PFSK-1 (cell line): Measurements from ENCODE around the gene SELENOV.

Experiments
- FOXP2 ChIP-seq: optimal IDR thresholded peaks from 2 replicates; pipeline ENCODE3; 2011; ENCODE audit warnings: borderline replicate concordance, control low read depth, inconsistent platforms; ENCODE audit not compliant: insufficient read depth; ENCODE audit errors: extremely low read length, extremely low read depth
- POLR2AphosphoS5 ChIP-seq: IDR thresholded peaks from 2 replicates; pipeline ENCODE4 v1.6.1; 2012; ENCODE audit warnings: low read depth, mild to moderate bottlenecking, control low read depth, low read length, moderate library complexity
- REST ChIP-seq, 2 experiments: IDR thresholded peaks; 2 replicates each; pipeline versions ENCODE4 v1.6.1 to v1.8.0; 2011 to 2012; ENCODE audit warnings: low read depth in 2 of 2, low read length in 2 of 2, control low read depth in 1 of 2, inconsistent platforms in 1 of 2, mild to moderate bottlenecking in 1 of 2, moderate library complexity in 1 of 2; ENCODE audit not compliant: insufficient read depth in 1 of 2
- SIN3A ChIP-seq: IDR thresholded peaks from 2 replicates; pipeline ENCODE4 v1.6.1; 2012; ENCODE audit warnings: mild to moderate bottlenecking, low read length, moderate library complexity, borderline replicate concordance; ENCODE audit not compliant: insufficient read depth
- TAF1 ChIP-seq: IDR thresholded peaks from 2 replicates; pipeline ENCODE4 v1.6.1; 2012; ENCODE audit warnings: low read length, control low read depth, borderline replicate concordance; ENCODE audit not compliant: insufficient read depth

The SELENOV gene

DNA sequence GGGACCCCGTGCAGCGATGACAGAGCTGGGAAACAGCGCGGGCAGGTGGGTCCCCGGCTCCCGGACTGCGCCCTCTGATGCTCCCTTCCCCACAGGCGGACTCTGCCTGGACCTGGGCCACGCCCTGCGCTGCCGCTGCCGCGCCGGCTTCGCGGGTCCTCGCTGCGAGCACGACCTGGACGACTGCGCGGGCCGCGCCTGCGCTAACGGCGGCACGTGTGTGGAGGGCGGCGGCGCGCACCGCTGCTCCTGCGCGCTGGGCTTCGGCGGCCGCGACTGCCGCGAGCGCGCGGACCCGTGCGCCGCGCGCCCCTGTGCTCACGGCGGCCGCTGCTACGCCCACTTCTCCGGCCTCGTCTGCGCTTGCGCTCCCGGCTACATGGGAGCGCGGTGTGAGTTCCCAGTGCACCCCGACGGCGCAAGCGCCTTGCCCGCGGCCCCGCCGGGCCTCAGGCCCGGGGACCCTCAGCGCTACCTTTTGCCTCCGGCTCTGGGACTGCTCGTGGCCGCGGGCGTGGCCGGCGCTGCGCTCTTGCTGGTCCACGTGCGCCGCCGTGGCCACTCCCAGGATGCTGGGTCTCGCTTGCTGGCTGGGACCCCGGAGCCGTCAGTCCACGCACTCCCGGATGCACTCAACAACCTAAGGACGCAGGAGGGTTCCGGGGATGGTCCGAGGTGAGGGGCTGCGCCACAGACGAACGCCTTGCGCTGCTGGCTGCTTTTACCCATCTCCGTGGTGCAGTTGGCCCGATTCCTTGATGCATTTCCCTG is 7.8 kb upstream of the SELENOV start:
- TF ChIP-seq FOXP2 (peak; percentile 32), SIN3A (0 out of 2 replicates have a peak, but pooled peaks have one; percentile 53), REST (IDR thresholded peaks at IDR 0.05; ENCODE audit: insufficient read depth in 1 of 2, low read depth in 2 of 2, low read length in 2 of 2) (no peak), TAF1 (0 out of 2 replicates have a peak, but pooled peaks have one; percentile 11), POLR2AphosphoS5 (peak; percentile 67)

GRCh38 chr19:39507715-39508364 is 7.1 kb upstream of the SELENOV start:
- TF ChIP-seq SIN3A, result no peak
- TF ChIP-seq REST (IDR thresholded peaks at IDR 0.05; ENCODE audit: insufficient read depth in 1 of 2, low read depth in 2 of 2, low read length in 2 of 2), result no peak
- TF ChIP-seq POLR2AphosphoS5, result no peak
- TF ChIP-seq FOXP2, result no peak
- TF ChIP-seq TAF1, result no peak

- no peak for TF ChIP-seq FOXP2
These were observed 6.3 kb upstream of the SELENOV start for GRCh38 chr19:39508629-39509028.

- no peak for TF ChIP-seq SIN3A
- TF ChIP-seq FOXP2, result no peak
These were observed 5.7 kb upstream of the SELENOV start for GRCh38 chr19:39509233-39509632.

- TF ChIP-seq SIN3A (no peak), FOXP2 (no peak), POLR2AphosphoS5 (no peak), TAF1 (no peak), REST (IDR thresholded peaks at IDR 0.05; ENCODE audit: insufficient read depth in 1 of 2, low read depth in 2 of 2, low read length in 2 of 2) (no peak)
These were observed 2.0 kb upstream of the SELENOV start for GRCh38 chr19:39512988-39513387.
